ENCODE data around the gene PPA1.

- no peak for TF ChIP-seq CTCF (conservative IDR thresholded peaks at IDR 0.05)
- no peak for TF ChIP-seq ZFX (IDR thresholded peaks at IDR 0.05)
These were observed 445 bp downstream of the PPA1 start for GRCh38 chr10:70232859-70233108.

Data from C4-2B (cell line).